GM10266 (cell line): ENCODE results near the gene FAM83E.

ENCODE experiments used
- DNase-seq: peaks from one replicate; pipeline ENCODE4 v3.0.0; 2012; ENCODE audit errors: extremely low spot score
- TF ChIP-seq, protein P1 (sequence below): IDR thresholded peaks from 2 replicates; pipeline ENCODE4 v1.5.1; 2012; ENCODE audit warnings: mild to moderate bottlenecking, low read depth; ENCODE audit not compliant: control insufficient read depth, insufficient read depth; ENCODE audit errors: missing control alignments

The FAM83E gene

DNA sequence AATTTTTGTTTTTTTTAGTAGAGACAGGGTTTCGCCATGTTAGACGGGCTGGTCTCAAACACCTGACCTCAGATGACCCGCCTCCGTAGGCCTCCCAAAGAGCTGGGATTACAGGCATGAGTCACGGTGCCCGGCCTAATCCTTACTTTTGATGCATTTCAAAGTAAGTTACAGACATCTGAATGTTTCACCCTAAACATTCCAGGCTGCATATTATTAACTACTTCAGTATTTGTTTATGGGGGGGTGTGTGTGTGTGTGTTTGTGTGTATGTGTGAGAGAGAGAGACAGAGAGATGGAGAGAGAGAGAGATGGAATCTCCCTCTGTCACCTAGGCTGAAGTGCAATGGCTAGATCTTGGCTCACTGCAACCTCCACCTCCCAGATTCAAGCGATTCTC, 49.8 kb downstream of the FAM83E start:
- TF ChIP-seq, protein P1, sequence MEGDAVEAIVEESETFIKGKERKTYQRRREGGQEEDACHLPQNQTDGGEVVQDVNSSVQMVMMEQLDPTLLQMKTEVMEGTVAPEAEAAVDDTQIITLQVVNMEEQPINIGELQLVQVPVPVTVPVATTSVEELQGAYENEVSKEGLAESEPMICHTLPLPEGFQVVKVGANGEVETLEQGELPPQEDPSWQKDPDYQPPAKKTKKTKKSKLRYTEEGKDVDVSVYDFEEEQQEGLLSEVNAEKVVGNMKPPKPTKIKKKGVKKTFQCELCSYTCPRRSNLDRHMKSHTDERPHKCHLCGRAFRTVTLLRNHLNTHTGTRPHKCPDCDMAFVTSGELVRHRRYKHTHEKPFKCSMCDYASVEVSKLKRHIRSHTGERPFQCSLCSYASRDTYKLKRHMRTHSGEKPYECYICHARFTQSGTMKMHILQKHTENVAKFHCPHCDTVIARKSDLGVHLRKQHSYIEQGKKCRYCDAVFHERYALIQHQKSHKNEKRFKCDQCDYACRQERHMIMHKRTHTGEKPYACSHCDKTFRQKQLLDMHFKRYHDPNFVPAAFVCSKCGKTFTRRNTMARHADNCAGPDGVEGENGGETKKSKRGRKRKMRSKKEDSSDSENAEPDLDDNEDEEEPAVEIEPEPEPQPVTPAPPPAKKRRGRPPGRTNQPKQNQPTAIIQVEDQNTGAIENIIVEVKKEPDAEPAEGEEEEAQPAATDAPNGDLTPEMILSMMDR: no peak
- no peak for DNase-seq
